GM12873 (cell line): ENCODE measurements around the gene GABARAPL1.

Experiments
- TF ChIP-seq, protein P1 (sequence below): IDR thresholded peaks from 2 replicates; pipeline ENCODE4 v1.5.1; 2012; ENCODE audit warnings: low read depth, mild to moderate bottlenecking, moderate library complexity, low read length, control low read depth; ENCODE audit not compliant: insufficient read depth; ENCODE audit errors: missing control alignments

The GABARAPL1 gene

GRCh38 chr12:10214895-10215267 is 2.2 kb downstream of the GABARAPL1 start:
- TF ChIP-seq, protein P1, sequence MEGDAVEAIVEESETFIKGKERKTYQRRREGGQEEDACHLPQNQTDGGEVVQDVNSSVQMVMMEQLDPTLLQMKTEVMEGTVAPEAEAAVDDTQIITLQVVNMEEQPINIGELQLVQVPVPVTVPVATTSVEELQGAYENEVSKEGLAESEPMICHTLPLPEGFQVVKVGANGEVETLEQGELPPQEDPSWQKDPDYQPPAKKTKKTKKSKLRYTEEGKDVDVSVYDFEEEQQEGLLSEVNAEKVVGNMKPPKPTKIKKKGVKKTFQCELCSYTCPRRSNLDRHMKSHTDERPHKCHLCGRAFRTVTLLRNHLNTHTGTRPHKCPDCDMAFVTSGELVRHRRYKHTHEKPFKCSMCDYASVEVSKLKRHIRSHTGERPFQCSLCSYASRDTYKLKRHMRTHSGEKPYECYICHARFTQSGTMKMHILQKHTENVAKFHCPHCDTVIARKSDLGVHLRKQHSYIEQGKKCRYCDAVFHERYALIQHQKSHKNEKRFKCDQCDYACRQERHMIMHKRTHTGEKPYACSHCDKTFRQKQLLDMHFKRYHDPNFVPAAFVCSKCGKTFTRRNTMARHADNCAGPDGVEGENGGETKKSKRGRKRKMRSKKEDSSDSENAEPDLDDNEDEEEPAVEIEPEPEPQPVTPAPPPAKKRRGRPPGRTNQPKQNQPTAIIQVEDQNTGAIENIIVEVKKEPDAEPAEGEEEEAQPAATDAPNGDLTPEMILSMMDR: no peak

- TF ChIP-seq, protein P1: no peak
Measured at GRCh38 chr12:10215436-10215835, 2.8 kb downstream of the GABARAPL1 start.

DNA sequence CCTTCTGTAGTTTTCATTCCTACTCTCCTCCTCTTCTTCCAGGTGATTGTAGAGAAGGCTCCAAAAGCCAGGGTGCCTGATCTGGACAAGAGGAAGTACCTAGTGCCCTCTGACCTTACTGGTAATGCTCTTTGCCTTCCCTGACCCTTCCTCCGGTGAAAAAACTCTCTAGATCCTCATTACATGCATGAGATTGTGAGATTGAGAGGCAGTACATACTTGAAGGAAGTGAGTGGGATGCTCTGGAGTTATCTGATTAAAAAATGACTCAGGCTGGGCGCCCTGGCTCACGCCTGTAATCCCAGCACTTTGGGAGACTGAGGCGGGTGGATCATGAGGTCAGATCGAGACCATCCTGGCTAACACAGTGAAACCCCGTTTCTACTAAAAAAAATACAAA is 5.3 kb downstream of the GABARAPL1 start:
- TF ChIP-seq, protein P1: no peak

GRCh38 chr12:10220398-10221077 is 7.9 kb downstream of the GABARAPL1 start:
- TF ChIP-seq, protein P1: no peak

- TF ChIP-seq, protein P1: no peak
Measured at GRCh38 chr12:10221846-10222245, 9.2 kb downstream of the GABARAPL1 start.

DNA sequence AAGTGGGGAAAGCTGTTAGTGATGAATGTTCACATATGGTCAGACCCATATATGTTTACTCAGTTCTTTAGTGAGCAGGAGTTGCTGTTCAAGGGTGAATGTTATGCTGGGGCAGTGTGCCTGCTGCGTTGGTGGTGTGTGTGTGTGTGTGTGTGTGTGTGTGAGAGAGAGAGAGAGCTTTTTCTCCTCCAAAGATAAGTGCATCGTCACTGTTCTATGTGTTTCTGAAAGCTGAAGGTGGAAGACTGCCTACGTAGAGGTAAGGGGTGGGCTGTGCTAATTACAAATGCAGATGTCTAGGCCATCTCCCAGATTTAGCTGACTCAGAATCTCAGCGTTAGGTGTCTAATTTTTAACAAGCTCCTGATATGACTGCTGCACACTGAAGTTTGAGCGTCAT is 10.5 kb downstream of the GABARAPL1 start:
- TF ChIP-seq, protein P1: no peak

DNA sequence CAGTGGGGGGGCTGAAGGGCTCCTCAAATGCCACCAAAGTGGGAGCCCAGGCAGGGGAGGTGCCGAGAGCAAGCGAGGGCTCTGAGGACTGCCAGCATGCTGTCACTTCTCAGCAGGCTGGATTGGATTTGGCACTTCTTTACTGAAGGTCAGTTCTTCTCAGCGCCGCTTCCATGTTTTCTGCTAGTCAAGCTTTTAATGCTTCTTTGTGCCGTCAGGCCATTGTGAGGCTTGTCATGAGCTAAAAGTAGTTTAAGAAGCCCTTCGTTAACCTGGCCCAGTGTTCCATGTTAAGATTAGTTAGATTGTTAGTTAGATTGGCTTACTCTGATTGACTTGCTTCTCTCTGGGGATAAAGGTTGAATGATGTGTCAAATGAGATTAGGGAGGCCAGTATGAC is 13.4 kb downstream of the GABARAPL1 start:
- TF ChIP-seq, protein P1: no peak
